HEK293 (cell line): ENCODE data around the gene OR1E2.

ENCODE experiments used
- CTCF ChIP-seq: fragments of 450-650 bp; formaldehyde crosslinking; IDR thresholded peaks from 2 replicates; pipeline ENCODE4 v1.5.1; 2016; ENCODE audit warnings: missing biosample characterization, missing genetic modification characterization
- KLF16 ChIP-seq: fragments of 450-650 bp; formaldehyde crosslinking; IDR thresholded peaks from 2 replicates; pipeline ENCODE4 v1.5.1; 2017; ENCODE audit warnings: missing biosample characterization, missing genetic modification characterization
- ZBTB21 ChIP-seq: fragments of 450-650 bp; formaldehyde crosslinking; IDR thresholded peaks from 2 replicates; pipeline ENCODE4 v1.5.1; 2017; ENCODE audit warnings: missing biosample characterization, missing genetic modification characterization
- ZBTB7A ChIP-seq: fragments of 450-650 bp; formaldehyde crosslinking; IDR thresholded peaks from 2 replicates; pipeline ENCODE4 v1.5.1; 2016; ENCODE audit warnings: low read depth, missing biosample characterization, missing genetic modification characterization
- ZNF133 ChIP-seq: fragments of 450-650 bp; formaldehyde crosslinking; IDR thresholded peaks from 2 replicates; pipeline ENCODE4 v1.5.1; 2016; ENCODE audit warnings: missing biosample characterization, missing genetic modification characterization
- ZNF146 ChIP-seq: fragments of 450-650 bp; formaldehyde crosslinking; IDR thresholded peaks from 2 replicates; pipeline ENCODE4 v1.5.1; 2016; ENCODE audit warnings: missing biosample characterization, missing genetic modification characterization
- ZNF501 ChIP-seq: fragments of 450-650 bp; formaldehyde crosslinking; IDR thresholded peaks from 2 replicates; pipeline ENCODE4 v1.5.1; 2016; ENCODE audit warnings: missing biosample characterization, missing genetic modification characterization
- ZNF529 ChIP-seq: fragments of 450-650 bp; formaldehyde crosslinking; IDR thresholded peaks from 2 replicates; pipeline ENCODE4 v1.5.1; 2017; ENCODE audit warnings: missing genetic modification characterization, missing biosample characterization; ENCODE audit not compliant: insufficient replicate concordance
- ZNF585B ChIP-seq: fragments of 450-650 bp; formaldehyde crosslinking; IDR thresholded peaks from 2 replicates; pipeline ENCODE4 v1.5.1; 2016; ENCODE audit warnings: missing biosample characterization, missing genetic modification characterization
- ZNF776 ChIP-seq: fragments of 450-650 bp; formaldehyde crosslinking; IDR thresholded peaks from 2 replicates; pipeline ENCODE4 v1.5.0; 2017; ENCODE audit warnings: missing biosample characterization, missing genetic modification characterization, borderline replicate concordance
- ZSCAN23 ChIP-seq: fragments of 450-650 bp; formaldehyde crosslinking; IDR thresholded peaks from 2 replicates; pipeline ENCODE4 v1.5.1; 2016; ENCODE audit warnings: missing biosample characterization, missing genetic modification characterization
- ZSCAN30 ChIP-seq: fragments of 450-650 bp; IDR thresholded peaks from 2 replicates; pipeline ENCODE4 v1.5.1; 2018; ENCODE audit warnings: missing biosample characterization, mild to moderate bottlenecking, missing genetic modification characterization, moderate library complexity

- TF ChIP-seq ZNF133 (tag by site-specific recombination) (no peak), KLF16 (tag by site-specific recombination) (no peak), ZSCAN30 (tag by site-specific recombination) (no peak), ZNF776 (tag by site-specific recombination) (no peak), ZNF585B (tag by site-specific recombination) (no peak), ZNF501 (tag by site-specific recombination) (no peak), CTCF (tag by site-specific recombination) (no peak), ZNF529 (tag by site-specific recombination) (no peak), ZBTB21 (no peak), ZBTB7A (tag by site-specific recombination) (no peak), ZSCAN23 (tag by site-specific recombination) (no peak), ZNF146 (tag by site-specific recombination) (no peak)
Measured at GRCh38 chr17:3438368-3438767, 4.7 kb upstream of the OR1E2 start.
